Cerebellar cortex (tissue), 1 donor: Measurements from ENCODE around the gene EMX1.

Source experiments
- DNase-seq: peaks from one replicate; pipeline ENCODE4 v3.0.0-alpha.2; 2015; ENCODE audit warnings: low spot score

The EMX1 gene

GRCh38 chr2:72917138-72917876 lies at the start of gene EMX1:
Gene EMX1, plus strand, starts transcription at chr2:72917519. Its CDS starts 334 bp downstream, at chr2:72917853.
- peak; percentile 37 for DNase-seq

GRCh38 chr2:72871060-72871459 lies 46.3 kb upstream of the EMX1 start:
- no peak for DNase-seq

DNA sequence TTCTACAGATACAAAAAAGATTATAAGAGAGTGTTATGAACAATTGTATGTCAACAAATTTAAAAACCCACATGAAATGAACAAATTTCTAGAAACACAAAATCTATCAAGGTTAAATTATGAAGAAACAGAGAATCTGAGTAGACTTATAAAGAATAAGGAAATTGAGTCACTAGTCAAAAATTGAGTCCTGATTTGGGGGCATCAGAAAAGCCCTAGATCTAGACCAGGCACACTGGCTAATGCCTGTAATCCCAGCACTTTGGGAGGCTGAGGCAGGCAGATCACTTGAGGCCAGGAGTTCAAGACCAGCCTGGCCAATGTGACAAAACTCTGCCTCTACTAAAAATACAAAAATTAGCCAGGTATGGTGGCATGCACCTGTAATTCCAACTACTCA lies 45.4 kb upstream of the EMX1 start:
- DNase-seq: no peak

DNA sequence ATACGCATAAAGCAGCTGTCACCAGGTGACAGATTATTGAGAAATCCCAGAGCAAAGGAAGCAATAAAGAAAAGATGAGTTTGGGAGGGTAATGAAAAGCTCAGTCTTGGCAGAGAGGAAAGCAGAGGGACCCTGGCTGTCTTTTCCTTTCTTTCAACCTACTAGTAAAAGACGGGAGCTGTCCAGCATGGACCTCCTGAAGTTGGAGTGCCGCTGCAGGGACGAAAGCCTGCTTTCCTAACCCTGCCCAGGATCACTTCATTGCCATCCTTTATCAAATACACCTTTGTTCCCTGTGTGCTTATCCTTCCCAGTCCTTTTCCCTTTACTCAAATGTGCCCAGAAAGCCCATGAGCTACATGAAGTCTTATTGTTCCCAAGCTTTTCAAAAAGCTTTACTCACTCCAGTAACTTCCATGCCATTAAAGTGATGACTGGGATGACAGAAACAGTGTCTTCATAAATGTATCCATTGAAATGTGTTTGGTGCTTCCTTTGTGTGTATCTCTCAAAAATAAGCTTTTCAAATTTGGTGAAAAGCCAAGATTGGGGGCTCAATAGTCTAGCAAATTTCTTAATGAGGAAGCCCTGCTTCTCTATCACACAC lies 33.9 kb upstream of the EMX1 start:
- no peak for DNase-seq

DNA sequence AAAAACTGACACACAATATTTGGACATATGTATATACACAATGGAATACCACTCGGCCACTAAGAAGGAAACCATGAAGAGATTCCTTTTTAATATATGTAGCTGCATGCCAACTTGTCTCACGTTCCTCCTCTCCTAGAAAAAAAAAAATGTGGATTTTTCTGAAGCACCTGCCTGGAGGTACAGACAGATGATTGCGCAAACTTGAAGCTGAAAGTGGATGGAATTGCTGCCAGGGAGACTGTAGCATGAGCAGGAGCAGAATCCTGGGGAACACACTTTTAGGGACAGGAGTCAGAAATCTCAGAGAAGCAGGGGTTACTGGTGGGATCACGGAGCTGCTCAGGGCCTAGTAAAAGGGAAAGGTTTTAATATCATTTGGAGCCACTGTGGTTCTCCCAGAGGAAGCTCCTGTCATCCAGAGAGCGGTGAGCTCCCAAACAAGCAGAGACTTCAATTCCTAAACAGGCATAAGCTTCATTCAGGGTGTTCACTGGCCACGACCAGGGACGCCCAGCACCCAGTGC lies 30.8 kb upstream of the EMX1 start:
- DNase-seq: no peak

DNA sequence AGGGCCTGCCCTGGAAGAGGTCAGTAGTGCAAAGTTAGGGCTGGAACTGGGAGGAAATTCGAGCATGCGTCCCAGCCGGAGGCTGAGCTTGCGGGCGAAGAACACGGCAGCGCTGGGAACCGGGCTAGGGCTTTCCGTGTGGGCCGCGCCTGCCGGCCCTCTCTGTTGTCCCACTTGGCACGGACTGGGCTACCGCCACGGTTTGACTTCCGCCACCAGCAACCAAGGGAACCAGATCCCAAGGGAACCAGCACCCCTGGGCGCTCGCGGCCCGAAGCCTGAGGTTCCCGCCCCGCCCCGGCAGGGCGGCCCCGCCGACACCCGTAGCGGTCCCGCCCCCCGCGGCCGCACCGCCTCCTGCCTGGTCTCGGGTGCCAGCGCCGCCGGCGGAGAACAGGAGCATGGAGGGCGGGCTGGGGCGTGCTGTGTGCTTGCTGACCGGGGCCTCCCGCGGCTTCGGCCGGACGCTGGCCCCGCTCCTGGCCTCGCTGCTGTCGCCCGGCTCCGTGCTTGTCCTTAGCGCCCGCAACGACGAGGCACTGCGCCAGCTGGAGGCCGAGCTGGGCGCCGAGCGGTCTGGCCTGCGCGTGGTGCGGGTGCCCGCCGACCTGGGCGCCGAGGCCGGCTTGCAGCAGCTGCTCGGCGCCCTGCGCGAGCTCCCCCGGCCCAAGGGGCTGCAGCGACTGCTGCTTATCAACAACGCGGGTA lies 30.1 kb upstream of the EMX1 start, which contains the start of gene SPR:
TSS of gene SPR (plus strand) at position 377 of the 708 bp plus-strand sequence. CDS start at position 402, 25 bp downstream.
- peak; percentile 41 for DNase-seq

- DNase-seq: peak; percentile 92
These were observed 29.4 kb upstream of the EMX1 start for GRCh38 chr2:72887740-72888437.

DNA sequence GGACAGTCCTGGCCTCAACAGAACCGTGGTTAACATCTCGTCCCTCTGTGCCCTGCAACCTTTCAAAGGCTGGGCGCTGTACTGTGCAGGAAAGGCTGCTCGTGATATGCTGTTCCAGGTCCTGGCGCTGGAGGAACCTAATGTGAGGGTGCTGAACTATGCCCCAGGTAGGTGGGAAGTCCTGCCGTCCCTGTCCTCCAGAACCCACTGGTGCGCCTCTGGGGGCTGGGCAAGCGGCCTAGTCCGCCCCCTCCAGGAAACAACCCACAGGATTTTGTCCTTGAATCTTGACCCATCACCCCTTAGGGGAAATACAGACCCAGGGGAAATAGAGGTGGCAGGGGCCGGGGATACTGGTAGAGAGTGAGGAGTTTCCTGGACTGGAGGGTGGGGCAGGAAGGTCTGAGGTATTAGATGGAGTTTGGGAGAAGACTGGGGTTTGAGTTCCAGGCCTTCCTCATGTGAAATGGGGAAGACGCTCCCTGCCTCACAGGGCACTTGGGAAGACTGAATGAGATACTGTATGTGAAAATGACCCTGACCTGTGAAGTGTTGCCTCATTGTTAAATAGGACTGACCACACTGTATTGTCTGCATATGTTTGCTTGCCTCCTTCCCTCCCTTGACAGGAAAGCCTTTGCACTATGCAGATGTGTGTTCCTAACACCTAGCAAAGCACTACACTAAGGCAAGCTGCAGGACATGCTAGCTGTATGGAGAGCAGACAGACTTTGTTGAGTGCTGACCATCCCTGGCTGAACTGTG lies 28.7 kb upstream of the EMX1 start:
- DNase-seq: no peak

DNA sequence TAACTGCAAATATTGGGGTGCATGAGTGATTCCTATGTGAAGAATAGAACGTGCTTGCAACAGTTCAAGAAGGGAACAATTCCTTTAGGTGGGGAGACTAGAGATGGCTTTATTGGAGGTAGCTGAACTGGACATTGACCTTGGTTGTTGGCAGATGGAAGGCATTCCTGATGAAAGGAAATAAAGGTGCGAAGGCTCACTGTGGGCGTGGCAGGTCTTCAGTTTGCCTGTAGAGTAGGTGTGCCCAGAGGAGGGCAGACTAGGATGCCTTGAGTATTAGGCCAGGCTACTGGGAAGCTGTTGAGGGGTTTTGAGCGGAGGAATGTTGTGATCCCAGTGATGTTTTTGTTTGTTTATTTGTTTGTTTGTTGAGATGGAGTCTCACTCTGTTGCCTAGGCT lies 27.3 kb upstream of the EMX1 start:
- DNase-seq: no peak

DNA sequence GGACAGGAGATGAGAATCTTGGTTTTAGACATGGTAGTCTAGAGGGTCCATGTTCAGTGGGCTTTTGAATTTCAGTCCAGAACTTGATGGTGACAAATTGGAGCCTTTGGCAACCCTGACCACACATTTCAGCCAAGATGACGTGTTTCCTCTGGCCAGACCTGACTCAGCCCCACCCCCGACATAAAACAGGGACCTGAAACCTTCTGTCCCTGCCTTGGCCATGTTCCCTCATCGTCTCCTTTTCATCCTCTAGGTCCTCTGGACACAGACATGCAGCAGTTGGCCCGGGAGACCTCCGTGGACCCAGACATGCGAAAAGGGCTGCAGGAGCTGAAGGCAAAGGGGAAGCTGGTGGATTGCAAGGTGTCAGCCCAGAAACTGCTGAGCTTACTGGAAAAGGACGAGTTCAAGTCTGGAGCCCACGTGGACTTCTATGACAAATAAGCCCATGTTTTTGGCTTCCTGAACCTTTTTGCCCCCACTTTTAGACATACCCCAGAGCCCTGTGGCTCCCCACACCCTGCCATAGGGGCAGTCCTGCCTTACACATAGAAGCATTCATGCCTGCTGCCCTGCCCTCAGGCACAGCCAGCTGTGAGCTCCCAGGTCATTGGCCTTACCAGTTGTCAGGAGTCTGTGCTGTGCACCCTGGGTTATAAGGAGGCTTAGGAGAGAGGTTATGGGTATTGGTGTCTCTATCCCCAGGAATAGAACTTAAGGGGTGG lies 26.1 kb upstream of the EMX1 start:
- DNase-seq: no peak

- DNase-seq: peak; percentile 75
These were observed 24.7 kb upstream of the EMX1 start for GRCh38 chr2:72892506-72893173.

- peak; percentile 62 for DNase-seq
These were observed 23.6 kb upstream of the EMX1 start for GRCh38 chr2:72893594-72894319.

- DNase-seq: no peak
These were observed 22.8 kb upstream of the EMX1 start for GRCh38 chr2:72894514-72894913.

GRCh38 chr2:72895154-72895553 lies 22.2 kb upstream of the EMX1 start:
- DNase-seq: no peak

GRCh38 chr2:72895759-72896281 lies 21.5 kb upstream of the EMX1 start:
- DNase-seq: no peak

- no peak for DNase-seq
These were observed 20.9 kb upstream of the EMX1 start for GRCh38 chr2:72896446-72896845.

DNA sequence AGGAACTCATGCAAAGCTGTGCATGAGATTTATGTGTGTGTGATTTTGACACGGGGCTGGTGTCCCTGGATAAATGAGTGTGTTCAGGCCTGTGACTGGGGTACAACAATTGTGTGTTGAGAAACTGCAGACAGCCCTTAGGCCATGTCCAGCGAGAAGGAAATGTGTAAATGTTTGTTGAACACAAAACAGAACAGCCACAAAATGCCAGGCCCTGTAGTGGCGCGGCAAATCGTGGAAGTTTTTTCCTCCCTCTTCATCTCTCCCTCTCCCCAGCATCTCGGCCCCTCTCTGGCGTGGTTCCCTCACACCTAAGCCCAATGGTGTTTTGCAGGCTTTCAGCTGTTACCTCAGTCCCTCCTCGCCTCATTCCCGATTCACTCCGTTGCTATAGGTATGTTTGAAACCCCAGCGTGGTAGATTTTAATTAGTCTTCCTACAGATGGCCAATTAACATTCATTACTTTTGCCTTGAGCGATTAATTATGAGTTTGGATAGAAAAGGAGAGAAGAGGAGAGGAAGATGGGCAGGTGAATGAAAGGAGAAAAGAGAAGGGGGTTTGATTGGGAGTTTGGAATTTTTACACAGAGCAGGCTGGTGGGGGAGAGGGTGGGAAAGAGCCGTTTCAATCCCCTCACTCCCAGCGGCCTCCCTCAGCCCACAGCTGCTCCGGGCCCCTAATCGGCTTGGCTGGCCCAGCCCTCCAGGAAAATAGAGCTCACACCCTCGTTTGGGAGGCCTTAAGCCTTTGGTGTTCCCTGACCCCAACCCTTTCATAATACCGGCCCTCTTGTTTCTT lies 19.3 kb upstream of the EMX1 start:
- no peak for DNase-seq

DNA sequence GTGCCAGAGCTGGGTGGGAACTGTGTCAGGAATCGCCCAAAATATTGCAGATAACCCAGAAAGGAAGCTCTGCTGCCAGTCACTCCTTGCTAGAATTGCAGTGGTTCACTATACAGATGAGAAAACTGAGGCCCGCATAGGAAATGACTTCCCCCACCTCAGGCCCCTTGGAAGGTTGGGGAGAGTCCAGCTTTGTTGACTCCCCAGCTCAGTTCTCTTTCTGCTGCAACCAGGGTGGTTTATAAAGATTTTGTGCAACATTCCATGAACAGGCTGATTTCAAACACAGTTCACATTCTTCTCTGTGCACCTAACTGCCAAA lies 18.8 kb upstream of the EMX1 start:
- DNase-seq: no peak
